Stomach (tissue), 9 donors: ENCODE results near the gene DEPDC5. TPM values are rescaled to one million over a fixed set of nuclear protein-coding genes. Genes with fewer than 3 reads are reported as not detected.
A peak's percentile ranks its signal among the peaks of the same experiment; 100 is the strongest.

ENCODE experiments used
- DNase-seq, 2 donors: peaks; one replicate each; pipeline versions ENCODE4 v3.0.0 to v3.0.0-alpha.2; 2013 to 2019
- H3K27ac ChIP-seq, 5 donors: fragments of 200-600 bp in 4 of 5; sonication (generic) in 4 of 5; one replicate each; pipeline ENCODE4 v1.5.1; 2013 to 2019; ENCODE audit warnings: mild to moderate bottlenecking in 1 of 5, moderate library complexity in 1 of 5
- H3K27me3 ChIP-seq, 3 donors: fragments of 200-600 bp; sonication (generic); one replicate each; pipeline ENCODE4 v1.5.1; 2017 to 2019; ENCODE audit warnings: mixed run types in 1 of 3
- H3K36me3 ChIP-seq, 4 donors: fragments of 200-600 bp; sonication (generic); 1 replicate in 3 of 4; 2 replicates in 1 of 4; pipeline ENCODE4 v1.5.1; 2016 to 2019
- H3K4me1 ChIP-seq, 4 donors: fragments of 200-600 bp; sonication (generic); one replicate each; pipeline ENCODE4 v1.5.1; 2016 to 2019
- H3K4me3 ChIP-seq, 4 donors: fragments of 200-600 bp; sonication (generic) in 3 of 4; one replicate each; pipeline ENCODE4 v1.5.1; 2016 to 2019; ENCODE audit warnings: mild to moderate bottlenecking in 1 of 4
- H3K9me3 ChIP-seq, 4 donors: fragments of 200-600 bp; sonication (generic); one replicate each; pipeline ENCODE4 v1.5.1; 2016 to 2019
- EP300 ChIP-seq: sonication (generic); formaldehyde crosslinking; IDR thresholded peaks from one replicate; pipeline ENCODE4 v1.6.1; 2017; ENCODE audit warnings: antibody characterized with exemption
- POLR2A ChIP-seq, 4 donors: fragments of 450-650 bp; IDR thresholded peaks; one replicate each; pipeline ENCODE4 v1.6.1; 2016; ENCODE audit warnings: antibody characterized with exemption in 4 of 4, control low read depth in 2 of 4, mild to moderate bottlenecking in 1 of 4, moderate library complexity in 1 of 4
- POLR2AphosphoS5 ChIP-seq, 3 donors: sonication (generic); formaldehyde crosslinking; IDR thresholded peaks; one replicate each; pipeline ENCODE4 v1.6.1; 2016; ENCODE audit warnings: antibody characterized with exemption in 3 of 3
- WGBS, 5 donors: extraction: QIAGEN DNeasy Blood & Tissue Kit in 3 of 5; methylation state at CpG; one replicate each; pipeline versions ENCODE4 v1.1.5 to v1.1.7; 2013 to 2018; 5-methylcytosine and 5-hydroxymethylcytosine counted together
- intact Hi-C: fragments of 100-400 bp; cut with DNase I; formaldehyde crosslinking; loops from one replicate; pipeline ENCODE4 v1.15.1; 2023; ENCODE audit warnings: low total_unique reads
- polyA plus RNA-seq, 3 donors: library from polyadenylated mRNA; stranded (reverse); fragments of 200-250 nt; gene quantifications; one replicate each; pipeline ENCODE4 v1.2.3, GENCODE V29; 2013
- total RNA-seq, 5 donors: library from RNA; depleted of rRNA; stranded (reverse); fragments of >200 nt; gene quantifications; one replicate each; pipeline versions ENCODE4 v1.1.0 to v1.2.3, GENCODE V29; 2014 to 2016
- TF ChIP-seq, protein P1 (sequence below), 7 experiments: fragments of 450-650 bp in 4 of 7; fragments of 200-600 bp in 3 of 7; sonication (generic) in 3 of 7; IDR thresholded peaks; one replicate each; pipeline ENCODE4 v1.5.1; 2016 to 2019; ENCODE audit warnings: antibody characterized with exemption in 7 of 7, control low read depth in 2 of 7, mild to moderate bottlenecking in 1 of 7
- donor health status: healthy with polysubstance abuse.
- donor health status: Bipolar disorder and iron deficiency.
- donor health status: healthy.

Gene DEPDC5
- total and polyA plus RNA-seq, 8 donors, result 4.7 to 39.1 (median 20.2) TPM

DNA sequence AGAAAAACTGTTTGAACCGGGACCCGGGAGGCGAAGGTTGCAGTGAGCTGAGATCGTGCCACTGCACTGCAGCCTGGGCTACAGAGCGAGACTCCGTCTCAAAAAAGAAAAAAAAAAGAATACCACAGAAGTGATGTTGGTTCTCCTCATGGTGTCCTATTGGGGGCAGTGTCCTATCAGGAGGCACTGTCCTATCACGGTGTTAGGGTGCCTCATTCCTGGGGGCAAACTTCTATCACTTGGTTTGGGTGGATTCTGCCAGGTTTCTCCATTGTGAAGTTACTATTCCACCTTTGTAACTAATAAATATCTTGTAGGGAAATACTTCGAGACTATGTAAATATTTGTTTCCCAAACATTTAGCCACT lies 23.5 kb upstream of the DEPDC5 start:
- Histone ChIP-seq H3K9me3 (no peaks in the 10 kb centered on the region), H3K36me3 (peaks cover 0 to 35% (median 18%) of the 10 kb centered on the region in 4 donors), H3K4me3 (no peak overlapping the region), H3K27me3 (no peaks in the 10 kb centered on the region), H3K27ac (no peak overlapping the region), H3K4me1 (peaks cover 5 to 33% (median 25%) of the 10 kb centered on the region in 4 donors)
- intact Hi-C loops, result no loop called here
- DNase-seq, result no peak
- TF ChIP-seq POLR2AphosphoS5 (IDR thresholded peaks at IDR 0.05) (no peak), POLR2A (IDR thresholded peaks at IDR 0.05) (no peak), EP300 (no peak)
- TF ChIP-seq, protein P1, sequence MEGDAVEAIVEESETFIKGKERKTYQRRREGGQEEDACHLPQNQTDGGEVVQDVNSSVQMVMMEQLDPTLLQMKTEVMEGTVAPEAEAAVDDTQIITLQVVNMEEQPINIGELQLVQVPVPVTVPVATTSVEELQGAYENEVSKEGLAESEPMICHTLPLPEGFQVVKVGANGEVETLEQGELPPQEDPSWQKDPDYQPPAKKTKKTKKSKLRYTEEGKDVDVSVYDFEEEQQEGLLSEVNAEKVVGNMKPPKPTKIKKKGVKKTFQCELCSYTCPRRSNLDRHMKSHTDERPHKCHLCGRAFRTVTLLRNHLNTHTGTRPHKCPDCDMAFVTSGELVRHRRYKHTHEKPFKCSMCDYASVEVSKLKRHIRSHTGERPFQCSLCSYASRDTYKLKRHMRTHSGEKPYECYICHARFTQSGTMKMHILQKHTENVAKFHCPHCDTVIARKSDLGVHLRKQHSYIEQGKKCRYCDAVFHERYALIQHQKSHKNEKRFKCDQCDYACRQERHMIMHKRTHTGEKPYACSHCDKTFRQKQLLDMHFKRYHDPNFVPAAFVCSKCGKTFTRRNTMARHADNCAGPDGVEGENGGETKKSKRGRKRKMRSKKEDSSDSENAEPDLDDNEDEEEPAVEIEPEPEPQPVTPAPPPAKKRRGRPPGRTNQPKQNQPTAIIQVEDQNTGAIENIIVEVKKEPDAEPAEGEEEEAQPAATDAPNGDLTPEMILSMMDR (IDR thresholded peaks at IDR 0.05), result no peak
- 61 to 82% (median 70%) methylated on average over 8 of the region's 8 CpGs for WGBS, 5 donors

DNA sequence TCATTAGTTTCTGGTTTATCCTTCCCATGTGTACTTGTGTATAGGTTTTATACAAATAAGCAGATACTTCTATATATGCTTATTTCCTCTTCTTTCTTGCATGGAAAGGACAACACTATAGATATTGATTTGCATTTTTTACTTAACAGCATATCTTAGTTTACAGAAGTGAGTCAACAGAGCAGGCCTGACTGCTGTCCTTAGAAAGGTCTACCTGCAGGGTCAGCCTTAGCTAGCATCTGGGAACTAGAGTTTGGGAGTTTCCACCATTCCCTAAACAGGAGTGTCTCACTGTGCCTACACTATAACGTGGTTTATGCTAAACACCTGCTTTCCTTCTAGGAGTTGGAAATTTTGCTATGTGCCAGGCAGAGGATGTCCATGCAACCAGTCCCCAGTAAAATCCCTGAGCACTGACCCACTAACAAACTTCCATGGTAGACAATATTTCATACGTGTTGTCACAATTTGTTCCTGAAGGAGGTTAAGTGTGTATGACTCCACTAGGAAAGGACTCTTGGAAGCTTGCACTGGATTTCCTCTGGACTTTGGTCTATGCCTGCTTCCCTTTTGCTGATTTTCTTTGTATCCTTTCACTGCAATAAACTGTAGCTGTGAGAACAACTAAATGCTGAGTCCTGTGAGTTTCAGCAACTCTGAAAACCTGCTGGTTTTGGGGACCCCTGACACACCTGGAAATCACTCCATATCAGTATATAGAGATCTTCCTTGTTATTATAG lies 21.6 kb upstream of the DEPDC5 start:
- intact Hi-C loops, result no loop called here
- 32 to 45% (median 41%) methylated on average over 2 of the region's 2 CpGs for WGBS, 5 donors
- Histone ChIP-seq H3K27ac (no peak overlapping the region), H3K36me3 (peaks cover 4 to 35% (median 18%) of the 10 kb centered on the region in 4 donors), H3K27me3 (no peaks in the 10 kb centered on the region), H3K4me1 (peaks cover 5 to 33% (median 25%) of the 10 kb centered on the region in 4 donors), H3K4me3 (no peak overlapping the region), H3K9me3 (no peaks in the 10 kb centered on the region)
- DNase-seq, result peak in 1 of 2 donors; percentile 30
- TF ChIP-seq POLR2AphosphoS5 (IDR thresholded peaks at IDR 0.05) (no peak), POLR2A (IDR thresholded peaks at IDR 0.05) (no peak), EP300 (no peak)
- TF ChIP-seq, protein P1 (IDR thresholded peaks at IDR 0.05), result no peak

DNA sequence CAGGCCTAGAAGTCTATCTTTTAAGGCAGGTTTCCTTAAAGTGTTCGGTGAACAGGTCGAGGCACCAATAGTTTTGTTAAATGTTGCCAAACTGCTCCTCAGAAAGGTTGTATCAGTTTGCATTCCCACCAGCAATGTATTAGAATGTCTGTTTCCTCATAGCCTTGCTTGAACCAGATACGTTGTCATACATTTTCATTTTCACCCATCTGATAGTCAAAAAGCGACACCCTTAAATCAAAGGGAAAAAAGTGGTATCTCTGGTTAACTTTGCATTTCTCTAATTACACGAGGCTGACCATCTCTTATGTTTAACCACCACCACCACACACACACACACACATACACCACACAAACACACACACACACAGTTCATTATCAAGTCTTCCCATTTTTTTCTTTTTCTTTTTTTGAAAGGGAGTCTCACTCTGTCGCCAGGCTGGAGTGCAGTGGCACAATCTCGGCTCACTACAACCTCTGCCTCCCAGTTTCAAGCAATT lies 20.2 kb upstream of the DEPDC5 start:
- Histone ChIP-seq H3K4me1 (peaks cover 5 to 41% (median 25%) of the 10 kb centered on the region in 4 donors), H3K9me3 (no peaks in the 10 kb centered on the region), H3K4me3 (no peak overlapping the region), H3K27me3 (no peaks in the 10 kb centered on the region), H3K36me3 (peaks cover 4 to 48% (median 26%) of the 10 kb centered on the region in 4 donors), H3K27ac (no peak overlapping the region)
- DNase-seq, result no peak
- no peak for TF ChIP-seq POLR2A (IDR thresholded peaks at IDR 0.05)
- no peak for TF ChIP-seq POLR2AphosphoS5 (IDR thresholded peaks at IDR 0.05)
- no peak for TF ChIP-seq EP300
- TF ChIP-seq, protein P1 (IDR thresholded peaks at IDR 0.05), result no peak
- intact Hi-C loops, result no loop called here
- WGBS, 5 donors, result 85 to 90% (median 87%) methylated on average over 7 of the region's 7 CpGs

DNA sequence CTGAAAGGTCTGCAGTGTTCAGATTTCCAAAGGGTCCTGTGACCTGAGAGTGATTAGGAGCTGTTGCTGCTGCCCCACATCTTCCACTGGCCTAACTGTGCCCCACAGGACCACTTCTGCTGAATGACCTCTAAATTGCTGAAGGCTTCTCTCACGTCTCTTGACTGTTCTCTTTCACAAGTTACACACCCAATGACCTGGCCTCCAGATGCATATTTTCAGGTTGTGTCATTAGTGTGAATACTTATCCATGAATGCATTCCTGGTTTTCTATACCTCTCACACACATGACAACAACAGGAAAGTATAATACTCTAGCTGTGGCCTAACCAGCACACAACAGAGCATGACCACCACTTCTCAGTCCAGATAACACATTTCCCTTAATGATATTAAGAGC lies 19.3 kb upstream of the DEPDC5 start:
- DNase-seq, result no peak
- TF ChIP-seq EP300 (no peak), POLR2A (IDR thresholded peaks at IDR 0.05) (no peak), POLR2AphosphoS5 (IDR thresholded peaks at IDR 0.05) (no peak)
- TF ChIP-seq, protein P1 (IDR thresholded peaks at IDR 0.05), result no peak
- 65 to 94% (median 83%) methylated on average over 1 of the region's 1 CpG for WGBS, 5 donors
- no peak overlapping the region for H3K27ac ChIP-seq
- H3K4me3 ChIP-seq, result no peak overlapping the region
- peaks cover 14 to 50% (median 28%) of the 10 kb centered on the region in 4 donors for H3K4me1 ChIP-seq
- peaks cover 4 to 49% (median 30%) of the 10 kb centered on the region in 4 donors for H3K36me3 ChIP-seq
- no peaks in the 10 kb centered on the region for H3K27me3 ChIP-seq
- intact Hi-C loops, result no loop called here
- H3K9me3 ChIP-seq, result no peaks in the 10 kb centered on the region
